ENCODE data around the gene NELFB.

Gene NELFB

DNA sequence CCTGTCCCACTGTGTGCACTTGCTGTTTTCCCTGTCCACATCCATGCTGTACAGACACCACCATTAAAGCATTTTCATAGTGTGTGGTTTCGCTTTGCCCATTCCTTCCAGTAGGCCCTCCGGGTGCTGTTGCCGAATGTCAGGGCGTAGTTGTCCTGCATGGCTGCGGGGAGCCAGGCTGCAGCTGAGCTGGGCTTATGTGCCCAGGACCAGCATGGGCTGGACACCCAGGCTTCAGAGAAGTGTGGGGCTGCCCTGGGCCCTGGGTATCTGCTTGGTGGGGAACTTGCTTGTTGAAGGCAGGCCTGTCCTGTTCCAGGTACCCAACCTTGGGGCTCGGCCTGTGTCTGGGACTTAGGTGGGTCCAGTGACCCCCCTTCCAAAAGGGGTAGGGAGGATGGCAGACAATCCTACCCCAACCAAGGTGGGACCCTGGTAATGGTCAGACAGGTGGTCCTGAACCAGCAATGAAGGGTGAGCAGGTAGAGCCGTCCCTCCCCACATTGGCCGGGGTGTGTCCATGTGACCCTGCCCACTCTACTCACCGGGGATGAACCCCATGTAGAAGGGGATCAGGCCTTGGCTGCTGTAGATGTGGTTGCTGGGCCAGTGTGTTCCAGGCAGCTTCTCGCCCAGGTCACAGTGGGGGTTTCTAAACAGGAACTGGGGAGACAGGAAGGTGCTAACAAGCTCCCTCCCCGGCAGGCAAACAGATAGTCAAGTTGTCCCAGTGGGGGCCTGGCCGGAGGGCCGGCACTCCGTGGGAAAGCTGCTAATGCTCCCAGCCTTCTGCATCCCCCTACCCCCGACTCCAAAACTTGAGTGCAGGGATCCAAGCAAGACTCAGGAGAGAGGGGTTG, 11.3 kb upstream of the NELFB start:
- no peak overlapping the region for H3K4me3 ChIP-seq
- no peak for DNase-seq (ENCODE audit: low spot score)
- no peak overlapping the region for H3K27ac ChIP-seq
- TF ChIP-seq, protein P1, sequence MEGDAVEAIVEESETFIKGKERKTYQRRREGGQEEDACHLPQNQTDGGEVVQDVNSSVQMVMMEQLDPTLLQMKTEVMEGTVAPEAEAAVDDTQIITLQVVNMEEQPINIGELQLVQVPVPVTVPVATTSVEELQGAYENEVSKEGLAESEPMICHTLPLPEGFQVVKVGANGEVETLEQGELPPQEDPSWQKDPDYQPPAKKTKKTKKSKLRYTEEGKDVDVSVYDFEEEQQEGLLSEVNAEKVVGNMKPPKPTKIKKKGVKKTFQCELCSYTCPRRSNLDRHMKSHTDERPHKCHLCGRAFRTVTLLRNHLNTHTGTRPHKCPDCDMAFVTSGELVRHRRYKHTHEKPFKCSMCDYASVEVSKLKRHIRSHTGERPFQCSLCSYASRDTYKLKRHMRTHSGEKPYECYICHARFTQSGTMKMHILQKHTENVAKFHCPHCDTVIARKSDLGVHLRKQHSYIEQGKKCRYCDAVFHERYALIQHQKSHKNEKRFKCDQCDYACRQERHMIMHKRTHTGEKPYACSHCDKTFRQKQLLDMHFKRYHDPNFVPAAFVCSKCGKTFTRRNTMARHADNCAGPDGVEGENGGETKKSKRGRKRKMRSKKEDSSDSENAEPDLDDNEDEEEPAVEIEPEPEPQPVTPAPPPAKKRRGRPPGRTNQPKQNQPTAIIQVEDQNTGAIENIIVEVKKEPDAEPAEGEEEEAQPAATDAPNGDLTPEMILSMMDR (IDR thresholded peaks at IDR 0.05), result no peak

DNA sequence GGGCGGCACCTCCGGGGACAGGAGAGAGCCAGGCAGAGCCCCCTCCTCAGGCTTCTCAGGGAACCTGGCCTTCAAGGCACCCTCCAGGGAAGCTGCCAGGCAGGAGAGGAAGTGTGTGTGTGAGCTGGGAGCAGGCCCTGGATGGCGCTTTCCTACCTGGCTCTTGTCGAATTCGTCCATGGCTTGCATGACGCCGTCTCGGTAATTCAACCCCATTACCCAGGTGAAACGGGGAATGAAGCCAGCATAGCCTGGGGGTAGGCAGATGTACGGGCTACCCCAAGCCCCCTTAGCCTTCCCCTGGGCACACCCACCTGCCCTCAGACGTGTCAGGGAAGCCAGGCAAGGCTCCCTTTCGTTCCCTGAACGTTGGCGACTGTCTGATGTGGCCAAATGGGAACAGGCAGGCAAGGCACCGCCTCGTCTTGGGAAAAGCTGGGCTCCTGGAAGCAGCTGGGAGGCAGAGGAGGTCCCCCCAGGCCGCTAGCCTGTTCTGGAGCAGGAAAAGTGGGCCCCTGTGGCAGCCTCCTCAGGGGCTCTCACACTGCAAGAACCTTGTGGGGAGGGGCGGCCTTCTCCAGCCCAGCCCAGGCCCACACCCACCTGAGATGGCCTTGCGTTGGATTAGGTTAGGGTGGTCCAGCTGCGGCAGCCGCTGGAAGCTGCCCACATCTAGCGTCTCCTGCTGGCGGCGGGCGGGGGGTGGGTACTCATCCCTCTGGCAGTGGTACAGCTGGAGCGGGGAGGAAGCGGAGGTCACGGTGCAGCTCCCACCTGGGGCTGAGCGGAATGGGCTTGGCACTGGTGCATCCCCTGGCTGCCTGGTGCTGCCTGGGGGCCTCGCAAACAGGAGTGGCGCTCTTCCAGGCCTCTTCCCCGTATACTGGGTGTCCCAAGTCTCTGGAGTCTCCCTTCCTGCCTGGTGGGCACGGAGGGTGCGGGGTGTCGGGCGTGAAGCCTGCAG, 10.4 kb upstream of the NELFB start:
- DNase-seq (ENCODE audit: low spot score), result no peak
- TF ChIP-seq, protein P1 (IDR thresholded peaks at IDR 0.05), result no peak
- Histone ChIP-seq H3K27ac (no peak overlapping the region), H3K4me3 (no peak overlapping the region)

DNA sequence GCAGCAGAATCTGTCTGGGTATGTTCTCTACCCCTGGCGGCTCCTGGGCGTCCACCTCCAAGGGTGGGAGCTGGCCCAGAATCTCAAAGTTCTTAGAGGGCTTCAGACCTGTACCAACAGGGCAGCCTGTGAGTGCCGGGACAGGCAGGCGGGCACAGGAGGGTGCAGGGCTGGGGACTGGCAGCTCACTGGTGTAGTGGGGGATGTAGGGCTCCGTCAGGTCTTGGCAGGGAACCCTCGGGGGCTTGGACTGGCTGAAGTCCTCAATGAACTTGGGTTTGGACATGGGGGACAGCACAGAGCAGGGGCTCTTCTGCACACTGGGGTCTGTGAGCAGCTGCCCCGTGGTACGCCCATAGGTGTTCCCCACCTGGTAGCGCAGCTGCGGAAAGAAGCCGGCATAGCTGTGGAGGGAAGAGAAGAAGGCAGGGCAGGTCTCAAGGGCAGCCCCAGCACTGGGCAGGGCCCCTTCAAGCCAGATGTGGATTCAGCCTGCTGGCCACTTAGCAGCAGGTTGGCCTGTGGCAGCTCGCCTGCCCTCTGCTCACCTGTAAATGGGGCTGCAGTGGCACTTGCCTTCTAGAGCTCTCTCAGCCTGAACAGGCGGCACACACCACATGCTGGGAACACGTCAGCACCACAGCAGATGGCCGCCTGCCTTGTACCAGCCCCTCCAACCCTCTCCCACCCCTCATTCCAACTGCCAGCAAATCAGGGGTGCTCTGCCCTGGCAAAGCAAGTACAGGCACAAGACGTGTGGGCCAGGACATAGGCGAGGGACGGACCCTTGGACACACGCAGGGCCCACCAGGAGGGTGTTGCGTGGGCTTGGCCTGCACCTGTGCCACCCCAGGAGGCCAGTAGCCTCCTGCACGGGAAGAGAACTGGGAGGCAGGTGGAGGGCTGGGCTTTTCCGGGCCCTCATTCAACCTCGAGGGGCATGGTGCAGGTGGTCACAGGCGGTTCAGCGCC, 9.4 kb upstream of the NELFB start:
- TF ChIP-seq, protein P1 (IDR thresholded peaks at IDR 0.05), result no peak
- H3K27ac ChIP-seq, result no peak overlapping the region
- no peak for DNase-seq (ENCODE audit: low spot score)
- no peak overlapping the region for H3K4me3 ChIP-seq

DNA sequence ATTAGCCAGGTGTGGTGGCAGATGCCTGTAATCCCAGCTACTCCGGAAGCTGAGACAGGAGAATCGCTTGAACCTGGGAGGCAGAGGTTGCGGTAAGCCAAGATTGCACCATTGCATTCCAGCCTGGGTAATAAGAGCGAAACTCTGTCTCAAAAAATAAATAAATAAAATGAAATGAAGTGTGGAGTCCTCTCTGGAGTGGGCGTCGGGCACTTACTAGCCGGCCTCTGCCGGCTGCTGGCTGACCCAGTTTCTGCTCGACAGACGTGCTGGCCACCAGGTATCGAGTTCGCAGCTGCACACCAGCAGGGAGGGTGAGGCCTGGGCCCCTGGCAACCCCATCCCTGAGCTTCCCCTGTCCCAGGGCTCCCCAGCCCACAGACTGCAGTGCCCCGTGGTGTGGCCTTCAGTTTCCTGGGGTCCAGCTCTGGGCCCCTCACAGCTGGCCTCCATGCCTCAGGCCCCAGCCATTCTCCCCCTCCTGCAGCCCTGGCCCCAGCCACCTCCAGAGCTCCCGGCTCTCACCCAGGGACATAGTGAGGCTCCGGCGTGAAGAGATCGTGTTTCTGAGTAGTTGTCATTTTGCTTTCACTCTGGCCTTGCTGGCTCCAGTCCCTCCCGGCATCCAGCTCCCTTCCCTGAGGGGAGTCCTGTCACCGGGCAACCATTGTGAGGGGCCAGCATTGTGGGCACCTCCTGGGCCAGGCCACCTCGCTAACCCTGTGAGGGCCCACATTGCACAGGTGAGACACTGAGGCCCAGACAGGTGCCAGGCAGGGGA, 7.8 kb upstream of the NELFB start:
- no peak overlapping the region for H3K4me3 ChIP-seq
- DNase-seq (ENCODE audit: low spot score), result no peak
- no peak overlapping the region for H3K27ac ChIP-seq
- TF ChIP-seq, protein P1 (IDR thresholded peaks at IDR 0.05), result no peak

DNA sequence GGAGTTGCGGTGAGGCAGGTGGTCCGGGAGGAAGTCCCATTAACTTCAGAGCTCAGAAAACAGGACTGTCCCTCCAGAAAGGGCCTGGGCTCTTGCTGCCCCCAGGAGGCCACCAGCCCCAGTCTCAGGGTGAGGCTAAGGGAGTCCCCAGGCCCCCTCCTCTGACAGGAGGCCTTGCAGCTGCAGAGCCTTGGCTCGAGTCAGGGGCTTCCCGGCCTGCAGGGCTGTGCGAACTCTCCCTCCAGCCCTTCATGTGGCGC, 7.3 kb upstream of the NELFB start:
- H3K27ac ChIP-seq, result no peak overlapping the region
- no peak for DNase-seq (ENCODE audit: low spot score)
- no peak overlapping the region for H3K4me3 ChIP-seq
- TF ChIP-seq, protein P1 (IDR thresholded peaks at IDR 0.05), result no peak

Measured in coronary artery (tissue), 2 donors.